HepG2 (cell line): Measurements from ENCODE around the gene CRISPLD2.

ENCODE experiments used
- ARID5B ChIP-seq: IDR thresholded peaks from 2 replicates; pipeline ENCODE4 v1.4.0; 2020; ENCODE audit warnings: mild to moderate bottlenecking, missing genetic modification reagents
- ARNTL ChIP-seq: sonication (generic); formaldehyde crosslinking; IDR thresholded peaks from 2 replicates; pipeline ENCODE4 v1.4.0; 2020; ENCODE audit warnings: mild to moderate bottlenecking, missing genetic modification reagents
- BCL6 ChIP-seq: IDR thresholded peaks from 2 replicates; pipeline ENCODE4 v1.6.1; 2016; ENCODE audit warnings: missing genetic modification reagents, missing compliant biosample characterization
- CHCHD3 ChIP-seq: sonication (generic); formaldehyde crosslinking; IDR thresholded peaks from 2 replicates; pipeline ENCODE4 v1.8.0; 2022; ENCODE audit warnings: mild to moderate bottlenecking, missing genetic modification reagents, moderate library complexity
- CTCF ChIP-seq: sonication (generic); formaldehyde crosslinking; IDR thresholded peaks from 2 replicates; pipeline ENCODE4 v1.5.0; 2020; ENCODE audit warnings: mild to moderate bottlenecking, missing genetic modification reagents, moderate library complexity
- EP300 ChIP-seq, 3 experiments: sonication (generic) in 1 of 3; formaldehyde crosslinking in 1 of 3; IDR thresholded peaks; 2 replicates each; pipeline versions ENCODE4 v1.5.1 to v1.6.1; 2011 to 2020; ENCODE audit warnings: low read depth in 2 of 3, low read length in 2 of 3, borderline replicate concordance in 1 of 3, improper control_type of control experiment in 1 of 3, mild to moderate bottlenecking in 1 of 3, missing genetic modification reagents in 1 of 3, moderate library complexity in 1 of 3
- NONO ChIP-seq, 2 experiments: fragments of 450-650 bp in 1 of 2; sonication (generic) in 1 of 2; formaldehyde crosslinking in 1 of 2; IDR thresholded peaks in 1 of 2; conservative IDR thresholded peaks in 1 of 2; 2 replicates each; pipeline versions ENCODE4 v1.6.1 to v1.8.0; 2017 to 2022; ENCODE audit warnings: mild to moderate bottlenecking in 1 of 2, missing genetic modification reagents in 1 of 2, moderate library complexity in 1 of 2
- PAX8 ChIP-seq: sonication (generic); formaldehyde crosslinking; IDR thresholded peaks from 2 replicates; pipeline ENCODE4 v1.8.0; 2022; ENCODE audit warnings: mild to moderate bottlenecking, missing genetic modification reagents, borderline replicate concordance
- RFX5 ChIP-seq: IDR thresholded peaks from 2 replicates; pipeline ENCODE4 v1.6.1; 2011; ENCODE audit warnings: low read depth, low read length, improper control_type of control experiment
- SP140L ChIP-seq: sonication (generic); formaldehyde crosslinking; IDR thresholded peaks from 2 replicates; pipeline ENCODE4 v1.4.0; 2020; ENCODE audit warnings: missing genetic modification reagents, borderline replicate concordance
- ZKSCAN8 ChIP-seq: IDR thresholded peaks from 2 replicates; pipeline ENCODE4 v1.6.1; 2016; ENCODE audit warnings: borderline replicate concordance, missing genetic modification reagents, missing compliant biosample characterization
- ZNF562 ChIP-seq: sonication (generic); formaldehyde crosslinking; IDR thresholded peaks from 2 replicates; pipeline ENCODE4 v1.8.0; 2022; ENCODE audit warnings: missing genetic modification reagents, borderline replicate concordance

GRCh38 chr16:84832488-84833143, 12.8 kb downstream of the CRISPLD2 start:
- no peak for TF ChIP-seq CTCF (CRISPR knock-in tag)
- TF ChIP-seq ARID5B (CRISPR knock-in tag): no peak
- no peak for TF ChIP-seq CHCHD3 (CRISPR knock-in tag)
- no peak for TF ChIP-seq NONO (IDR thresholded peaks at IDR 0.05)
- TF ChIP-seq NONO (CRISPR knock-in tag; conservative IDR thresholded peaks at IDR 0.05): no peak
- no peak for TF ChIP-seq ZNF562 (CRISPR knock-in tag)
- no peak for TF ChIP-seq PAX8 (CRISPR knock-in tag)
- no peak for TF ChIP-seq RFX5
- no peak for TF ChIP-seq SP140L (CRISPR knock-in tag)
- no peak for TF ChIP-seq BCL6 (CRISPR knock-in tag)
- no peak for TF ChIP-seq EP300 (IDR thresholded peaks at IDR 0.05; ENCODE audit: low read depth in 2 of 2, low read length in 2 of 2)
- TF ChIP-seq EP300 (CRISPR knock-in tag; IDR thresholded peaks at IDR 0.05; ENCODE audit: borderline replicate concordance): no peak
- no peak for TF ChIP-seq ZKSCAN8
- TF ChIP-seq ARNTL: no peak
